HG03045 (cell line): ENCODE data around the gene IFI30.
A peak's percentile ranks its signal among the peaks of the same experiment; 100 is the strongest.
"Not testable (repeated sequence)": the region's sequence is repeated elsewhere in the genome, so short reads cannot be mapped to it uniquely, and the experiment has no call there.

Source experiments
- ATAC-seq: cut with Tn5 transposase; IDR thresholded peaks from one replicate; pipeline ENCODE4 v1.9.1; 2021; ENCODE audit warnings: mild to moderate bottlenecking, moderate library complexity; ENCODE audit not compliant: unreplicated experiment

IFI30 gene

DNA sequence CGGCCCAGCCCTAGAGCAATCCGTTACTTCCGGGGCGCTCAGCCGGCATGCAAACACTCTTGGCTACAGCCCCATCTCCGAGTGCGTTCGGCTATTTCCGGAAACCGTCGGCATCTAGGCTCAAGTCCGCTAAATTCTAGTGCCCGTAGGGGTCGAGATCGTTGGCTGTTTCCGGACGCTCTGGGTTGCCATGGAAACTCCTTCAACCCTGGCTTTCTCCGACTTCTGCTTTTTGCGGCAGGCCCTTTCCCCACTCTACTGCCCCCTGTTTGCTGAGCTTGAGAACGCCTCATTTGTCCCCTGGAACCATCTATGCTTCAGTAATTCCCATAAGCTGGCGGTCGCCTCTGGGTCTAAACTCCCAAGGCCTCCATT lies 21.2 kb upstream of the IFI30 start:
- ATAC-seq = peak; percentile 65

DNA sequence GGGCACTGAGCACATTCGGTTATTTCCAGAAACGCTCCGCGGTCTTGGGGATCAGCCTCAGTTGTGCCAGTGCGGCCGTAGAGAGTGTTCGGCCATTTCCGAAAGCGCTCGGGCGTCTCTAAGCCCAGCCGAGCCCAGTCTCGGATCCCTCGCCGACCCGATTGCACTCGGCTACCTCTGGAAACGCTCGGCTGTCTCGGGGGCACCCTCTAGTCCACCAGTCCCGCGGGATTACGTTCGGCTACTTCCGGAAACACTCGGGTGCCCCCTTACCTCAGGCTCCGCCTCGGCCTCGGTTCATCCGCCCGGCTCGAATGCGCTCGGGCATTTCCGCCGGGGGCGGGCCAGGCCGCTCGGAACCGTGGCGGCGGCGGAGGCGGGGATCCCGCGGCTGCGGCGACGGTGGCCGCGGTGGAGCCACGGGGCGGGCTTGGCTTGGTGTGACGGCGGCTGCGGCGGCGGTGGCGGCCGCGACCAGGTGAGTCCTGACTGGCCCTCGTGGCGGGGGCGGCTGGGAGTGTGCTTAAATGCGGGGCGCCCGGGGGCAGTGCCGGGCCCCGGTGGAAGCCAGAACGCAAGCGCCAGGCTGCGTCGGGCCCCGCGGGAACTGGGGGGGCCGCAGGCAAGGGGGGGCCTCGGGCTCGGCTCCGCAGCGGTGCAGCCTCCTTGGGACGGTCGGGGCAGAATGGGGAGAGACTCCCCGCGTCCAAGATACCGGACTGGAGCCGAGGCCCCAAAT lies 20.6 kb upstream of the IFI30 start, which contains the start of gene PIK3R2:
Gene PIK3R2 (plus strand): TSS at position 347 of the 739 bp plus-strand sequence. CDS start 2,717 bp downstream, outside the sequence.
- peak; percentile 64 for ATAC-seq

DNA sequence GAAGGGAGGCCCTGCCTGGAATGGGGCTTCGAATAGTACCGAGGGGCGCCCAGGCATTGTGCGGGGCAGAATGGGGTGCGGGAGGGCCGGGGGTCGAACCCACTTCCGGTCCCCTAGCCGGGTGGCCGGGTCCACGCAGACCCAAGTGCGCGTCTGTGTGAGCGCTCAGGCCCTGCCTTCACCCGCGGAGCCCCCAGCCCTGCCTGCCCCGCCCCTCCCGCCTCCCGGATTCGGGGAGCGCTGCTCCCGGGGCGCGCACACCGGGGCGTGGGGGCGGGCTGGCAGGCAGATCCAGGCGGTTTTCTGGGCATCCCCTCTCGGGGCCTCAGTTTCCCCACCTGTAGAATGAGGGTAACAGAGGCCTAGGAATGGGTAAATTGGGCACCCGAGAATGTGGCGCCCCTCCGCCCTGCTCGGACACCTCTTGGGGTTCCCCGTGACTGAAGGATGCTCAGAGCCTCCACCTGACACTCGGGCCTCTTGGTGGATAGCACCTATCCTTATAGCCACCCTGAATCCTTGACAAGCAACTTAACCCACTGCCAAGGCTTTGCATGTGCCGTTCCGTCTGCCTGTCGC lies 20.0 kb upstream of the IFI30 start:
- ATAC-seq = no peak

DNA sequence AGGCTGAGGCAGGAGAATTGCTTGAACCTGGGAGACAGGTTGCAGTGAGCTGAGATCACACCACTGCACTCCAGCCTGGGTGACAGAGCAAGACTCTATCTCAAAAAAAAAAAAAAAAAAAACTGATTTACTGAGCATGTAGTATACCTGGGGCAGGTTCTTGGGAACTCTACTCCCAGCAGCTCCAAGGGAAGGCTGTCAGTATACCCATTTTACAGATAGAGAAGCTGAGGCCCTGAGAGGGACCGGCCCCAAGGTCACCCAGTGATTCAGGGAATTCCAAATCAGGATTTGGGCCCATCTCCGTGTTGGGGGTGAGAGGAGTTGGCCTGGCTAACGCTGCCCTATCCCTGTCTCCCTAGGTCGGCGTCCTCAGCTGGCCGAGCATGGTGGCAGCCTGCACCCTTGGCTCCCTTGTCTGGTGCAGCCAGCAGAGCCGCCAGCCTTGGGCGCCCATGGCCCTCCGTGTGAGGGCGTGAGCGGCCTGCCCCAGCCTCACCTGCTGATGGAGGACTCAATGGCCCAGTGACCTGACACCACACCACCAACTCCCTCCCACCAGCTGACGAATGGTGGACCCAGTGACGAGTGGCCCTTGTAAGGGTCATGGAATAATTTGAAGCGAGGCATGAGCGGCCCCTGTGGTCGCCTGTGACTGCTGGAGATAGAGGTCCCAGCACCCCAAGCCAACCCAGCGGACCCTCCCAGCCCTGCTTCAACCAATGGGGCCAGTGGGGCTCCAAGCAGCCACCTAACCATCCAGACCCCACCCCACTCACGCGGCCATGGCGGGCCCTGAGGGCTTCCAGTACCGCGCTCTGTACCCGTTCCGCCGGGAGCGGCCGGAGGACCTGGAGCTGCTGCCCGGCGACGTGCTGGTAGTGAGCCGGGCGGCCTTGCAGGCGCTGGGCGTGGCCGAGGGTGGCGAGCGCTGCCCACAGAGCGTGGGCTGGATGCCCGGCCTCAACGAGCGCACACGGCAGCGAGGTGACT lies 18.2 kb upstream of the IFI30 start:
- no peak for ATAC-seq

DNA sequence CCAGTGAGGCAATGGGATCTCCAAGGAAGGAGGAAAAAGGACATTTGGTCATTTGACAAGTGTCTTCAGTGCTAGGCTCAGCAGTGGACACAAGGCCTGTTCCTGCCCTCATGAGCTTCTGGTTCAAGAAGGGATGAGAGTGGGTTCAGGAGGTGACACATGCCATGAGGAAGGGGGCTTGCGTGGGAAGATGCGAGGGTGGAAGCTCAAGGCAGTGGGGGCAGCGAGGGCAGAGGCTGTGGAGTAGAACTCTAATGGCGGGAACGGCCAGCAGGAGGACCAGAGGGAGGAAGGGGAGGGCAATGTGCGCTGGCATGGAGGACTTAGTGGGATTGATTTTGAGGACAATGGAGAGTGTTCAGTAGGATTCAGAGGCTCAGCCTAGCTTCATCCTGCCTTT lies 17.3 kb upstream of the IFI30 start:
- no peak for ATAC-seq

DNA sequence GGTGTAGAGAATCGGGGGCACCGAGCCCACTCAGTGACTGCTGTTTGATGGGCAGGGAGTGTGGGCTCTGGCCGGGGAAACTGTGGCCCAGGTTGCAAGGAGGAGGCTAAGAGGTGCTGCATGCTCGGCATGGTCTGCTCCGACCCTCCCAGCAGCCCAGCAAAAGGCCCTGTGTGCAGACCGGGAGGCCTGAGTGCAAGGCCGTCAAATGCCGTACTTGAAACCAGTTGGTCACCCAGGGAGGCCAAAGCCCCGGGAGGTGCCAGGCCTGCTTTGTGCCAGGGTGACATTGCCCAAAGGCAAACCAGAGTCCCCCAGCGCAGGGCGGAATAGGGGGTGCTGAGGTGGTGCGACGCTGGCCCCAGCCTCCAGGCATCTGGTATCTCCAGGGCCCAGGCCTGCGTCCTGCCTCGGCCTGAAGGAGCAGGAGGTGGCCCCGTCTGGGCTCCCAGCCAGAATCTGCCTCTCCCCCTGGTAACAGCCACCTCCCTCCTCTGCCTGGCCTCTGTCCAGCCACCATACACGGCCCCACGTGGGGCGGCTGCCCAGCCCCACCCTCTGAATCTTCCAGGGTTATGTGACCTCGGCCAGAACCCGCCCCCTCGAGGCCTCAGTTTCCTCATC lies 16.7 kb upstream of the IFI30 start:
- no peak for ATAC-seq

DNA sequence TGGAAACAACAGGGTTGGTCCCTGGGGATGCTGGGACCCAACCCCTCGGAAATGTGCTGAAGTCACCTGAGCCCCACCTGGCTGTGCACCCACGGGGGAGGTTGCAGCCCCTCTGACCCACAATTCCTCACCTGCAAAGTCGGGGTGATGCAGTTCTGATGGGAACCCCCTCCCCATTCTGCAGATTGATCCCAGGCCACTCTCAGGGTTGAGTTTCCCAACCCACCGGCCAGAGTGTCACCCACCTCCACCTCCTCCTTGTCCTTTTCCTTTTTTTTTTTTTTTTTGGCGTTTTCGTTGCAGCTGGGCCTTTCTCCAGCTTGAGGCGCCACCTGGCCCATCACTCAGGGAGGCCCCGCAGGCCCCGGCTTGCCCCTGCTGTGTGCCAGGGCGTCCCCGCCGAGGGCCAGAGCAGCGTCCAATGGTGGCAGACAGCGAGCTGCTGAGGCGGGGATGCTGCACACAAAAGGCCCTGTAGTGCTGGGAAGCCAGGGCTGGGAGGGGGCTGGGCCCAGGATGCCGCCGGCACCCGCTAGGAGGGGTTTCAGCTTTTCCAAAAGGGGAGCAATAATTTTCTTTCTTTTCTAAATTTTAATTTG lies 16.0 kb upstream of the IFI30 start:
- ATAC-seq = no peak

DNA sequence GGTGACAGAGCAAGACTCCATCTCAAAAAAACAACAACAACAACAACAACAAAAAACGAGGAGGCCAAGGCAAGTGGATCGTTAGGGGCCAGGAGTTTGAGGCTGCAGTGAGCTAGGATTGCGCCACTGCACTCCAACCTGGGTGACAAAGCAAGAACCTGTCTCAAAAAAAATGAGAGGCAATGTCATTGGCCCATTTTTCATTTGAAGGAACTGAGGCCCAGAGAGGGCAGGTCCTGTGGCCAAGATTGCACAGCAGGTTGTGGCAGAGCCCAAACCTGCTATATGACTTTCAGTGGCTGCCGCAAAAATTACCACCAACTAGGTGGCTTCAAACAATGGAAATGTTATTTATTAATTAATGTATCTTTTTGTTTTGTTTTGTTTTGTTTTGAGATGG lies 15.1 kb upstream of the IFI30 start:
- ATAC-seq = no peak

DNA sequence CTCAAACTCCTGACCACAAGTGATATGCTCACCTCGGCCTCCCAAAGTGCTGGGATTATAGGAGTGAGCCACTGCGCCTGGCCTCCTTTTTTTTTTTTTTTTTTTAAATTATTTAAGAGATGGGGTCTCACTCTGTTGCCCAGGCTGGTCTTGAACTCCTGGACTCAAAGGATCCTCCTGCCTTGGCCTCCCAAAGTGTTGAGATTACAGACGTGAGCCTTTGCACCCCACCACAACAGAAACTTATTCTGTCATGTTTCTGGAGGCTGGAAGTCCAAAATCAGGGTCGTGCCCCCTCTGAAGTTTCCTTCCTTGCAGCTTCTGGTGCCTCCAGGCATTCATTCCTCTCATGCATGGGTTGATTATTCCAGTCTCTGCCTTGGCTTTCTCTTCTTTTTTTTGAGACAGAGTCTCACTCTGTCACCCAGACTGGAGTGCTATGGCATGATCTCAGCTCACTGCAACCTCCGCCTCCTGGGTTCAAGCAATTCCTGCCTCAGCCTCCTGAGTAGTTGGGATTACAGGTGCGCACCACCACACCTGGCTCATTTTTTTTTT lies 14.5 kb upstream of the IFI30 start:
- not testable (repeated sequence) for ATAC-seq

DNA sequence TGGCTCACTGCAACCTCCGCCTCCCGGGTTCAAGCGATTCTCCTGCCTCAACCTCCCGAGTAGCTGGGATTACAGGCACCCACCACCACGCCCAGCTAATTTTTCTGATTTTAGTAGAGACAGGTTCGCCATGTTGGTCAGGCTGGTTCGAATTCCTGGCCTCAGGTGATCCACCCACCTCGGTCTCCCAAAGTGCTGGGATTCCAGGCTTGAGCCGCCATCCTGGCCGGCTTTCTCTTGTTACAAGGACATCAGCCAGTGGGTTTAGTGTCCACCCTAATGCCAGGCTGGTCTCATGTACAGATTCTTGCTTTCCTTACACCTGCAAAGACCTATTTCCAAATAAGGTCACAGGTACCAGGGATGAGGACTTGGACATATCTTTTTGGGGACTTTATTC lies 13.8 kb upstream of the IFI30 start:
- ATAC-seq = no peak

DNA sequence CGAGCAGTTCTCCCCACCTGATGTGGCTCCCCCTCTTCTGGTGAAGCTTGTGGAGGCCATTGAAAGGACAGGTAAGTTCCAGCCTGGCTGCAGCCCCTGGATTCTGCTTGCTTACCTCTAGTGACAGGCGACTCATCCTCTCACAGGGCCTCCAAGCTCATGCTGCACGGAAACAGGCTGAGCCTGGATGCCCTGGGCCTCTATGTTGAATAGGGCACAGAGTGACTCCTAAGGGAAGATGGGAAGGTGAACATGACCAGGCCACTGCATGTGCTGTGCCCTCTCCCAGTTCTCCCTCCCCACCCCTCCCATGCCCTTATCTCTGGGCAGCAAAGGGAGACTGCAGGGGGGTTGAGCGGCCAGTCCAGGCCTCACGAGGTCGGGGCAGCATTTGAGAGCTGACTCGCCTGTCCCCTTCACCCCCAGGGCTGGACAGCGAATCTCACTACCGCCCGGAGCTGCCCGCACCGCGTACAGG lies 13.1 kb upstream of the IFI30 start:
- ATAC-seq = no peak

DNA sequence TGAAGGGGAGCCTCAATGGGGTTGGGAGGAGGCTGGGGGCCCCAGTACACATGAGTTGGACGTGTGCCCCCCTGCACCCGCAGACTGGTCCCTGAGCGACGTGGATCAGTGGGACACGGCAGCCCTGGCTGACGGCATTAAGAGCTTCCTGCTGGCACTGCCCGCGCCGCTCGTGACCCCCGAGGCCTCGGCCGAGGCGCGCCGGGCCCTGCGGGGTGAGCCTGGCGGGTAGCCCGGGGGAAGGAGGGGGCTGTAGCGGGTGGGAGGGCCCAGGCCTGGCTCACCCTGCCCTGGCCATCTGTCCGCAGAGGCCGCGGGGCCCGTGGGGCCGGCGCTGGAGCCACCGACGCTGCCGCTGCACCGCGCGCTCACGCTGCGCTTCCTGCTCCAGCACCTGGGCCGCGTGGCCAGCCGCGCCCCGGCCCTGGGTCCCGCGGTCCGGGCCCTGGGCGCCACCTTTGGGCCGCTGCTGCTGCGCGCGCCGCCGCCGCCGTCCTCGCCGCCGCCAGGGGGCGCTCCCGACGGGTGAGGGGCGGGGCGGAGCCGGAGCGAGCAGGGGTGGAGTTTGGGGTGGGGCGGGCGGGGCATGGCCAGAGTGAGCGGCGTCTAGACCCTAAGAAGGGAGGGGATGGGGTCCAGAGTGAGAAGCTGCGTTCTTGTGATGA lies 12.5 kb upstream of the IFI30 start:
- ATAC-seq = peak; percentile 60

DNA sequence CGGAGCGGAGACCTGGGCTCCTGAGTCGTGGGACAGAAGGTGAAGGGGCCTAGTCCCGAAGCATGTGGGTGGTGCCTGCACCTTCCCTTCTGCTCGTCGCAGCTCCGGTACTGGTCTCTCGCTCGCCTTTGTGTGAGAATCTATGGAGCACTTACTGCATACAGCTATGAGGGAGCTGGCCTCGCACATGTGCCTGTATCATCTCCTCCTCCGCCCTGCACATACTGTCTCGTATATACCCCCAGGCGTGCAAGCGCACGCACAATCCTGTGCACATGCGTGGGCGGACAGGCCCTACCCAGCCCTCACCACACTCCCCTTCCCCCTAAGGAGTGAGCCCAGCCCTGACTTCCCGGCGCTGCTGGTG lies 12.0 kb upstream of the IFI30 start:
- ATAC-seq = no peak

DNA sequence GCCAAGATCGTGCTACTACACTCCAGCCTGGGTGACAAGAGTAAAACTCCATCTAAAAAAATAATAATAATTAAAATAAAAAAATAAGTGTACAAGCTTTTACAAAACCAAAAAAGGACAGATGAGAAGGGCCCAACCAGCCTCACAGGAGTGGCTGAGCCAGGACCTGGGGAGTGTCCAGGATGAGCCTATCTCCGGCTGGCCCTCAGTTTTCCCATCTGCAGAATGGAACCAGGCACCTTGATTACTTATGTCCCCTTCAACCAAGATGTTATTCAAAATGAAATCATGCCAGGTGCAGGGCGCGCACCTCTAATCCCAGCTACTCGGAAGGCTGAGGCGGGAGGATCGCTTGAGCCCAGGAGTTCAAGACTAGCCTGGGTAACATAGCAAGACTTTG lies 9.5 kb upstream of the IFI30 start:
- no peak for ATAC-seq

DNA sequence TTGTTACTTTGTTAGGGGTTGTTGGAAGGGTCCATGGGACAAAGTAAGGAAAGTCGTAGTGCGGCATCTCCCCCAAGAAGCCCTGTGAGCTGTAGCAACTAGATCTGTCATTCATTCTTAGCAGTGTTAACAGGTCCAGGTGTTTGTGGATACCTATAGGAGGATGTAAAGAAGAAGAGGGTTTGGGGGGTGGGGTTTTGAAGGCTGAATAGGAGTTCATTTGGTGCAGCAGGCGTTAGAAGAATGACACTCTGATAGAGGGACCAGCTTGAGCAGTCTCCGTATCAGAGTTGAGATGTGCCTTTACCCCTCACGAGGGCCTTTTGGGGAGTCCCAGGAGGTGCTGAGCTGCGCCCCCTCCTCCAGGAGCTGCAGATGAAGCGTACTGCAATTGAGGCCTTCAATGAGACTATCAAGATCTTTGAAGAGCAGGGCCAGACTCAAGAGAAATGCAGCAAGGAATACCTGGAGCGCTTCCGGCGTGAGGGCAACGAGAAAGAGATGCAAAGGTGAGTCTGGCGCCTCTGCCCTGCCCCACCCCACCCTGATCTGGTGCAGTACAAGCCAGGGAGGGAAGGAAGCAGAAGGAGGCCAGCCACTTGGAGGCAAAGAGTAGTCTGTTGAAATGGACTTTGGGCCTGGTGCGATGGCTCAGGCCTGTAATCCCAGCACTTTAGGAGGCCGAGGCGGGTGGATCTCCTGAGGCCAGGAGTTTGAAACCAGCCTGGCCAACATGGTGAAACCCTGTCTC lies 7.6 kb upstream of the IFI30 start:
- no peak for ATAC-seq

DNA sequence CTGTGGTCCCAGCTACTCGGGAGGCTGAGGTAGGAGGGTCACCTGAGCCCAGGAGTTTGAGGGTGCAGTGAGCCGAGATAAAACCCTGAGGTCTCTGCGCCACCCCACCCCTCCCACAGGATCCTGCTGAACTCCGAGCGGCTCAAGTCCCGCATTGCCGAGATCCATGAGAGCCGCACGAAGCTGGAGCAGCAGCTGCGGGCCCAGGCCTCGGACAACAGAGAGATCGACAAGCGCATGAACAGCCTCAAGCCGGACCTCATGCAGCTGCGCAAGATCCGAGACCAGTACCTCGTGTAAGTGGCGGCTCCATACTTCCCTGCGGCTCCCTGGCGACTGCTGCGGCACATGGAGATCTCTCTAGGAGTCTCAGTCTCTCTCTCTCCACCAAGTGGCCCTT lies 6.6 kb upstream of the IFI30 start:
- no peak for ATAC-seq

DNA sequence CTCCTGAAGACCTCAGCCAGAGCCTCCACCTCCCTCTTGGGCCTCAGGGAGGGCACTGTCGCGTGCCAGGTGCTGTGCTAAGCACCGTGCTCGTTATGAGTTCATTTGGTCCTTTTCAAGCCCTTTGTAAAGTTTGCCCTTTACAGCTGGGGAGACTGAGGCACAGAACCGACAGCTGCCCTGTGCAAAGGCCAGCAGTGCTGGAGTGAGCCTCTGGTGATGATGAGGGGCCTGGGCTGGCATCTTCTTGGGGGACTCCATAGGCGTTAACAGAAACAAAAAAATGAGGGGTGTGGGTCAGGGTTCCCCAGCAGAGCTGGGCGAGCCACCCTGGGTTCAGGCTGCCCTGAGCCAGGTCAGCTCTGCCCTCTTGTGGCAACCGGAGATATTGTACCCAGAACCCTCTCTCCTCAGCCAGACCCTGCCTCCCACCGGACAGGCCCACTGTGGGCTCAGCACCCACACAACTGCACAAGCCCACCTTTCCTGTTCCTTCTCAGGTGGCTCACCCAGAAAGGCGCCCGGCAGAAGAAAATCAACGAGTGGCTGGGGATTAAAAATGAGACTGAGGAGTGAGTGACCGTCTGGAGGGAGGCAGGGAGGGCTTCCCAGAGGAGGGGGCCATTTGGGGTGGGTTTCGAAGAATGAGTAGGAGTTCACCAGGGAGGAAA lies 5.5 kb upstream of the IFI30 start:
- ATAC-seq = no peak

DNA sequence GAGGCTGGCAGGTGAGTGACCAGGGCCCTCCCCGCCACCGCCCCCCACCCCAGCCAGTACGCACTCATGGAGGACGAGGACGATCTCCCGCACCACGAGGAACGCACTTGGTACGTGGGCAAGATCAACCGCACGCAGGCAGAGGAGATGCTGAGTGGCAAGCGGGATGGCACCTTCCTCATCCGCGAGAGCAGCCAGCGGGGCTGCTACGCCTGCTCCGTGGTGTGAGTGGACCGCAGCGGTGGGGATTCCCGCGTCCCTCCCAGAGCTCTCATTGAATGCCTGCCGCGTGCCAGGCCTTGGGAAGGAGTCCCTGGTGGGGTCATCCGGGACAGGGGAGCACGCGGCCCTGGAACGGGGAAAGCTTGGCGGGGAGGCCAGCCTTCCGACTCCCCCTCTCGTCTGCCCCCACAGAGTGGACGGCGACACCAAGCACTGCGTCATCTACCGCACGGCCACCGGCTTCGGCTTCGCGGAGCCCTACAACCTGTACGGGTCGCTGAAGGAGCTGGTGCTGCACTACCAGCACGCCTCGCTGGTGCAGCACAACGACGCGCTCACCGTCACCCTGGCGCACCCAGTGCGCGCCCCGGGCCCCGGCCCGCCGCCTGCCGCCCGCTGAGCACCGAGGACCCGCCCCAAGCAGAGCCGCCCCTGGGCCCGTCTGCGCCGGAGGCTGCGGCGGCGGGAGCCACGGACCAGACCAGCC lies 4.8 kb upstream of the IFI30 start:
- no peak for ATAC-seq
